Endodermal cell (in vitro differentiated cells): ENCODE results near the gene C17orf100. TPM values are rescaled to one million over a fixed set of nuclear protein-coding genes. Genes with fewer than 3 reads are reported as not detected.
"Not testable (repeated sequence)": the region's sequence is repeated elsewhere in the genome, so short reads cannot be mapped to it uniquely, and the experiment has no call there.

Experiments used
- DNase-seq: peaks from one replicate; pipeline ENCODE4 v3.0.0-alpha.2; 2017
- H3K27ac ChIP-seq: 2 replicates; pipeline ENCODE4 v1.5.1; 2013; ENCODE audit warnings: mild to moderate bottlenecking, low read depth, low read length, moderate library complexity
- H3K27me3 ChIP-seq: 2 replicates; pipeline ENCODE4 v1.6.1; 2013; ENCODE audit warnings: mild to moderate bottlenecking, low read length, moderate library complexity; ENCODE audit not compliant: insufficient read depth, control insufficient read depth, poor library complexity, severe bottlenecking
- H3K36me3 ChIP-seq: 2 replicates; pipeline ENCODE4 v1.7.0; 2013; ENCODE audit warnings: mild to moderate bottlenecking, low read length, moderate library complexity; ENCODE audit not compliant: control insufficient read depth, insufficient read depth
- H3K4me1 ChIP-seq: one replicate; pipeline ENCODE4 v1.7.0; 2013; ENCODE audit warnings: low read length; ENCODE audit not compliant: control insufficient read depth, insufficient read depth
- H3K4me3 ChIP-seq: 2 replicates; pipeline ENCODE4 v1.5.1; 2013; ENCODE audit warnings: mild to moderate bottlenecking, low read length, moderate library complexity
- H3K9ac ChIP-seq: 2 replicates; pipeline ENCODE4 v1.6.1; 2013; ENCODE audit warnings: mild to moderate bottlenecking, low read length, moderate library complexity; ENCODE audit not compliant: poor library complexity, severe bottlenecking; ENCODE audit errors: extremely low read depth
- H3K9me3 ChIP-seq: 2 replicates; pipeline ENCODE4 v1.6.1; 2013; ENCODE audit warnings: mild to moderate bottlenecking, low read length, moderate library complexity; ENCODE audit not compliant: control insufficient read depth
- H3K27ac Mint-ChIP-seq: 2 replicates; pipeline ENCODE4 v1.8.0; 2020; ENCODE audit warnings: mixed read lengths
- H3K27me3 Mint-ChIP-seq: 2 replicates; pipeline ENCODE4 v1.8.0; 2021; ENCODE audit warnings: mild to moderate bottlenecking, mixed read lengths; ENCODE audit not compliant: insufficient read depth
- H3K36me3 Mint-ChIP-seq: 2 replicates; pipeline ENCODE4 v1.8.0; 2020; ENCODE audit warnings: low read depth, mixed read lengths
- H3K4me1 Mint-ChIP-seq: 2 replicates; pipeline ENCODE4 v1.8.0; 2020; ENCODE audit warnings: mixed read lengths
- H3K4me3 Mint-ChIP-seq: 2 replicates; pipeline ENCODE4 v1.8.0; 2020; ENCODE audit warnings: mild to moderate bottlenecking, moderate library complexity, mixed read lengths
- H3K9me3 Mint-ChIP-seq: 2 replicates; pipeline ENCODE4 v1.8.0; 2020; ENCODE audit warnings: mild to moderate bottlenecking, mixed read lengths
- CTCF ChIP-seq: fragments of 200-600 bp; sonication (generic); conservative IDR thresholded peaks from 2 replicates; pipeline ENCODE4 v1.5.0; 2021; ENCODE audit warnings: antibody characterized with exemption, mild to moderate bottlenecking
- WGBS, 2 experiments: methylation state at CpG; one replicate each; pipeline versions ENCODE4 v1.1.5 to v1.1.7; 2013; ENCODE audit warnings: missing lambda C conversion rate in 2 of 2, mixed read lengths in 1 of 2; ENCODE audit not compliant: insufficient coverage in 1 of 2, insufficient read length in 1 of 2; 5-methylcytosine and 5-hydroxymethylcytosine counted together
- total RNA-seq, 2 donors: library from RNA; stranded (reverse); fragmentation: NEBNext Ultra II Directional in 1 of 2; extraction: Animal tissue kit (Norgen Biotek cat#: 25700) in 1 of 2; gene quantifications; 2 replicates in 1 of 2; 3 replicates in 1 of 2; pipeline ENCODE4 v1.2.1, GENCODE V29; 2021

The C17orf100 gene
- total RNA-seq, 2 donors from 2014 or later: 2.7 to 3.0 TPM

- Histone ChIP-seq H3K9me3 (no peaks in the 10 kb centered on the region), H3K4me3 (no peak overlapping the region), H3K27me3 (peaks cover 12% of the 10 kb centered on the region), H3K9ac (no peak overlapping the region), H3K36me3 (no peaks in the 10 kb centered on the region), H3K4me1 (no peaks in the 10 kb centered on the region), H3K27ac (no peak overlapping the region)
- DNase-seq: no peak
- no peak overlapping the region for H3K27ac Mint-ChIP-seq
- peaks cover 33% of the 10 kb centered on the region for H3K27me3 Mint-ChIP-seq
- H3K9me3 Mint-ChIP-seq: no peaks in the 10 kb centered on the region
- TF ChIP-seq CTCF: no peak
- H3K36me3 Mint-ChIP-seq: no peaks in the 10 kb centered on the region
- H3K4me1 Mint-ChIP-seq: no peaks in the 10 kb centered on the region
- H3K4me3 Mint-ChIP-seq: no peak overlapping the region
- WGBS, 2 experiments: 88 to 93% methylated on average over 7 to 11 of the region's 11 CpGs
These were observed 39.1 kb downstream of the C17orf100 start for GRCh38 chr17:6690641-6691040.

DNA sequence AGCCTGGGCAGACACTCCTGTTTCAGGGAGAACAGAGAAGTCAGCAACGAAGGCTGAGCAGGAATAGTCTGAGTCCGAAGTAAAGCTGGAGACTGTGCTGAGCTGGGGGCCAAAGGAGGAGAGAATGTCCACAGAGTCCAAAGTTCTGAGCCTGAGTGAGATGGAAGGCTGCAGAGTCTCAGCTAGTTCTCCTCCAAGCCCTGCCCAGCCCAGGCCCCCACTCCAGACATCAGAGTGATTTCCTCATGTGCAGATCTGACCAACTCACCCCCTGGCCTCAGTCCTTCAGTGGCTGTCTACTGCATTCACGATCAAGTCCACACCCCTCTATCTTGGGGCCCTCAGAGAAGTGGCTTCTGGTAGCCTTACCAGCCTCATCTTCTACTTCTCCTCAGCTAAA lies 40.0 kb downstream of the C17orf100 start:
- no peaks in the 10 kb centered on the region for H3K9me3 ChIP-seq
- no peak for TF ChIP-seq CTCF
- peaks cover 33% of the 10 kb centered on the region for H3K27me3 Mint-ChIP-seq
- H3K36me3 Mint-ChIP-seq: no peaks in the 10 kb centered on the region
- no peaks in the 10 kb centered on the region for H3K4me1 ChIP-seq
- H3K36me3 ChIP-seq: no peaks in the 10 kb centered on the region
- no peak overlapping the region for H3K9ac ChIP-seq
- no peak overlapping the region for H3K4me3 Mint-ChIP-seq
- H3K4me1 Mint-ChIP-seq: no peaks in the 10 kb centered on the region
- H3K4me3 ChIP-seq: no peak overlapping the region
- DNase-seq: no peak
- H3K27ac Mint-ChIP-seq: no peak overlapping the region
- 86 to 93% methylated on average over 2 to 3 of the region's 3 CpGs for WGBS, 2 experiments
- H3K27ac ChIP-seq: no peak overlapping the region
- H3K27me3 ChIP-seq: peaks cover 12% of the 10 kb centered on the region
- H3K9me3 Mint-ChIP-seq: no peaks in the 10 kb centered on the region

- not testable (repeated sequence) for H3K36me3 ChIP-seq, H3K9ac ChIP-seq, H3K4me1 ChIP-seq, H3K9me3 ChIP-seq, DNase-seq, H3K27ac Mint-ChIP-seq, H3K4me3 ChIP-seq, H3K27ac ChIP-seq, H3K4me3 Mint-ChIP-seq, H3K36me3 Mint-ChIP-seq, H3K9me3 Mint-ChIP-seq, H3K4me1 Mint-ChIP-seq
- WGBS, 2 experiments: 93% methylated on average over 3 to 6 of the region's 6 CpGs
- H3K27me3 ChIP-seq: peaks cover 12% of the 10 kb centered on the region
- peaks cover 31% of the 10 kb centered on the region for H3K27me3 Mint-ChIP-seq
These were observed 40.4 kb downstream of the C17orf100 start for GRCh38 chr17:6691958-6692357.

GRCh38 chr17:6695051-6695450 lies 43.5 kb downstream of the C17orf100 start:
- no peaks in the 10 kb centered on the region for H3K4me1 Mint-ChIP-seq

More at GRCh38 chr17:6695051-6695450, 43.5 kb downstream of the C17orf100 start:
- no peak overlapping the region for H3K27ac ChIP-seq
- no peak for DNase-seq
- H3K27me3 ChIP-seq: peaks cover 12% of the 10 kb centered on the region
- Mint-ChIP-seq H3K4me3 (no peak overlapping the region), H3K9me3 (no peaks in the 10 kb centered on the region), H3K27me3 (peaks cover 28% of the 10 kb centered on the region), H3K27ac (no peak overlapping the region), H3K36me3 (no peaks in the 10 kb centered on the region)
- no peaks in the 10 kb centered on the region for H3K36me3 ChIP-seq
- 85 to 93% methylated on average over 2 of the region's 2 CpGs for WGBS, 2 experiments
- no peaks in the 10 kb centered on the region for H3K9me3 ChIP-seq
- H3K9ac ChIP-seq: no peak overlapping the region
- no peaks in the 10 kb centered on the region for H3K4me1 ChIP-seq
- H3K4me3 ChIP-seq: no peak overlapping the region
- no peak for TF ChIP-seq CTCF
